ENCODE results near the gene CACNA2D3. TPM values are rescaled to one million over a fixed set of nuclear protein-coding genes. Genes with fewer than 3 reads are reported as not detected.

The CACNA2D3 gene
- total and polyA plus RNA-seq, 12 donors, result 0.51 to 43.5 (median 19.3) TPM

DNA sequence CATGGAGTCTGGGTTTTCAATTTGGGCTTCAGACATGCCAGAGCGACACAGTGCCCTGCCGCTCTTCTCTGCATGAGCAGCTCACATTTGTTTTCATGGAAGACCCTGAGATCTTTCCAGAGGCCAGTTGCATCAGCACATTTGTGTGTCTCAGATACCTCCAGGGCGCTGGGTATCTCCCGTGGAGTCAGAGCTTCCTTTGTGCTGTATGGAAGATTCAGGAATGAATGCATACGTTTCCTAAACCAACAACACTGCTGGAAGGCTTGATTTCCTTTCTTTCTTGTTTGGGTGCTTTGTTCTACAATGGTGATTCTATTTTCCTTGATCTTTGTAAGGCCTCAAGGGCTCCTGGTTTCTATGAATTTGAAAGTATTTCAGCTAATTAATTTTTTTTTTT lies 106.5 kb downstream of the CACNA2D3 start:
- Histone ChIP-seq H3K27me3 (no peaks in the 10 kb centered on the region), H3K4me3 (no peak overlapping the region), H3K9me3 (no peaks in the 10 kb centered on the region), H3K36me3 (no peaks in the 10 kb centered on the region), H3K27ac (no peak overlapping the region), H3K4me1 (peaks cover 0 to 4% (median 0%) of the 10 kb centered on the region in 9 donors)
- intact Hi-C loops (cut with DNase I), result loop anchor here in 1 of 10 donors (10.0 kb wide), 1 partner anchor 126 kb away; no protein-coding TSS in a partner anchor
- WGBS, 2 donors, result 72 to 76% methylated on average over 5 of the region's 5 CpGs
- TF ChIP-seq, protein P1, sequence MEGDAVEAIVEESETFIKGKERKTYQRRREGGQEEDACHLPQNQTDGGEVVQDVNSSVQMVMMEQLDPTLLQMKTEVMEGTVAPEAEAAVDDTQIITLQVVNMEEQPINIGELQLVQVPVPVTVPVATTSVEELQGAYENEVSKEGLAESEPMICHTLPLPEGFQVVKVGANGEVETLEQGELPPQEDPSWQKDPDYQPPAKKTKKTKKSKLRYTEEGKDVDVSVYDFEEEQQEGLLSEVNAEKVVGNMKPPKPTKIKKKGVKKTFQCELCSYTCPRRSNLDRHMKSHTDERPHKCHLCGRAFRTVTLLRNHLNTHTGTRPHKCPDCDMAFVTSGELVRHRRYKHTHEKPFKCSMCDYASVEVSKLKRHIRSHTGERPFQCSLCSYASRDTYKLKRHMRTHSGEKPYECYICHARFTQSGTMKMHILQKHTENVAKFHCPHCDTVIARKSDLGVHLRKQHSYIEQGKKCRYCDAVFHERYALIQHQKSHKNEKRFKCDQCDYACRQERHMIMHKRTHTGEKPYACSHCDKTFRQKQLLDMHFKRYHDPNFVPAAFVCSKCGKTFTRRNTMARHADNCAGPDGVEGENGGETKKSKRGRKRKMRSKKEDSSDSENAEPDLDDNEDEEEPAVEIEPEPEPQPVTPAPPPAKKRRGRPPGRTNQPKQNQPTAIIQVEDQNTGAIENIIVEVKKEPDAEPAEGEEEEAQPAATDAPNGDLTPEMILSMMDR (IDR thresholded peaks at IDR 0.05), result no peak
- ATAC-seq, result no peak
- DNase-seq, result no peak

DNA sequence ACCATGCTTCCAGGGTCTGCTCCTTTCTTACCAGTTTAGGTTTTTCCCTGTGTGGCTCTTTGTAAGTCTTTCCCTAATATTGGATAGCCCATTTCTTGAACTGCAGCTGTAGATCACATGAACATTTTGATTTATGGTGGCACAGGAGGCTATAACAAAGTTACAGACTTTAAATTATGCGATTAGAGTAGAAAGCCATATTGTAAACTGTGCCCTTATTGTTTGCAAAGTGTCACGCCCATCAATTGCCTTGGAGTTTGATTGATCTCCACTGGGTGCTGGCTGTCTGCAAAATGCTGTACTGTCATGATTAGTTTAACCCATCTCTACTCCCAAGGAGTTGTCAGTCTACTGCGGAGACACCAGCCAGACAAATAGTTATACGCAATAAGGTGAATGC lies 110.3 kb downstream of the CACNA2D3 start:
- 89 to 93% methylated on average over 4 of the region's 4 CpGs for WGBS, 2 donors
- no peak overlapping the region for H3K4me3 ChIP-seq
- intact Hi-C loops (cut with DNase I), result no loop called here
- no peaks in the 10 kb centered on the region for H3K27me3 ChIP-seq
- no peak for DNase-seq
- no peaks in the 10 kb centered on the region for H3K9me3 ChIP-seq
- ATAC-seq, result no peak
- H3K27ac ChIP-seq, result no peak overlapping the region
- no peaks in the 10 kb centered on the region for H3K36me3 ChIP-seq
- H3K4me1 ChIP-seq, result no peaks in the 10 kb centered on the region
- TF ChIP-seq, protein P1 (IDR thresholded peaks at IDR 0.05), result no peak

DNA sequence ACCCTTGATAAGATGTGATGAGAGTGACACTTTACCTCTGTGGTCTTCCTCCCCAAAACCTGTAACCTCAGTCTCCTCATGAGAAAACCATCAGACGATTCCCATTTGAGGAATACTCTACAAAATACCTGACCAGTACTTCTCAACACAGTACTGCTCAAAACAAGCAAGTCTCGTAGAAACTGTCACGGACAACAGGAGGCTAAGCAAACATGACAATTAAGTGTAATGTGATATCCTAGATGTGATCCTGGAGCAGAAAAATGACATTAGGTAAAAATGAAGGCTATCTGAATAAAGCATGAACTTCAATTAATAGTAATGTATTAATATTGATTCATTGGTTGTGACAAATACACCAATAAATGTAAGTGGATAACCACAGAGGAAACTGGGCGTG lies 113.6 kb downstream of the CACNA2D3 start:
- H3K9me3 ChIP-seq, result no peaks in the 10 kb centered on the region
- 78 to 79% methylated on average over 4 of the region's 4 CpGs for WGBS, 2 donors

DNA sequence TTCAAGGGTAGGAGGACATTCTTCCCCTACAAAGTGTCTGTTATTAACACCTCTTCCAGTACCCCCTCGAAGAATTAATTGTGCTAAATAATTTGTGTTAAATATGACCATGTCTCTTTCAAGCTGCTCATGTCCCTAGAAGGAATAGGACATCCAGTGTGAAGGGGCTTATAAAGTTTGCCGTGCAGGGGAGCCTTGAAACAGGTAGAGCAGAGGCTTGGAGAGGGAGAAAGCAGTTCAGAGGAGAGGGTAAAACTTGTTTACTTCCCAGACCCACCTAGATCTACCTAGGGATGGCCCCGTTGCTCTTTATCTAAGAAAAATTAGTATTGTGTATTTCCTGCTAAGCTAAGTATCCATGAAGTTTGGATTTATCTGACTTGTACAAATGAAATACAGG lies 114.8 kb downstream of the CACNA2D3 start:
- 58 to 59% methylated on average over 3 of the region's 3 CpGs for WGBS, 2 donors
- Histone ChIP-seq H3K4me1 (peaks cover 0 to 3% (median 0%) of the 10 kb centered on the region in 9 donors), H3K27me3 (no peaks in the 10 kb centered on the region), H3K9me3 (no peaks in the 10 kb centered on the region), H3K4me3 (no peak overlapping the region), H3K27ac (no peak overlapping the region), H3K36me3 (no peaks in the 10 kb centered on the region)
- intact Hi-C loops (cut with DNase I), result no loop called here
- ATAC-seq, result no peak
- TF ChIP-seq, protein P1 (IDR thresholded peaks at IDR 0.05), result no peak
- no peak for DNase-seq

More for the DNA sequence above, 113.6 kb downstream of the CACNA2D3 start:
- no peak for DNase-seq
- TF ChIP-seq, protein P1 (IDR thresholded peaks at IDR 0.05), result no peak
- Histone ChIP-seq H3K27me3 (no peaks in the 10 kb centered on the region), H3K36me3 (no peaks in the 10 kb centered on the region), H3K27ac (no peak overlapping the region), H3K4me1 (peaks cover 0 to 3% (median 0%) of the 10 kb centered on the region in 9 donors), H3K4me3 (no peak overlapping the region)
- no peak for ATAC-seq
- intact Hi-C loops (cut with DNase I), result no loop called here
